Astrocyte (in vitro differentiated cells and primary cell): ENCODE data around the gene LTB4R. TPM values are rescaled to one million over a fixed set of nuclear protein-coding genes. Genes with fewer than 3 reads are reported as not detected.

Source experiments
- DNase-seq: peaks from one replicate; pipeline ENCODE4 v3.0.0-alpha.2; 2010; ENCODE audit warnings: low read depth
- FAIRE-seq: peaks from 2 replicates; lab custom pipeline; 2011; peaks lifted over from hg19 to GRCh38; lab: Jason Lieb, UNC
- H2AFZ ChIP-seq: 2 replicates; pipeline ENCODE4 v1.6.0; 2012; ENCODE audit warnings: low read depth, low read length, inconsistent platforms
- H3K27ac ChIP-seq: 2 replicates; pipeline ENCODE4 v1.5.1; 2011; ENCODE audit warnings: low read depth, low read length, inconsistent platforms
- H3K27me3 ChIP-seq: 2 replicates; pipeline ENCODE4 v1.6.0; 2011; ENCODE audit warnings: low read length, inconsistent platforms; ENCODE audit not compliant: insufficient read depth
- H3K36me3 ChIP-seq: 2 replicates; pipeline ENCODE4 v1.5.1; 2011; ENCODE audit warnings: low read length, inconsistent platforms; ENCODE audit not compliant: insufficient read depth
- H3K4me1 ChIP-seq: 2 replicates; pipeline ENCODE4 v1.5.1; 2011; ENCODE audit warnings: low read length, inconsistent platforms; ENCODE audit not compliant: insufficient read depth
- H3K4me2 ChIP-seq: 2 replicates; pipeline ENCODE4 v1.6.0; 2012; ENCODE audit warnings: low read length, inconsistent platforms
- H3K4me3 ChIP-seq: 2 replicates; pipeline ENCODE4 v1.5.1; 2011; ENCODE audit warnings: low read depth, mild to moderate bottlenecking, low read length, inconsistent platforms; ENCODE audit not compliant: insufficient read depth
- H3K79me2 ChIP-seq: 2 replicates; pipeline ENCODE4 v1.6.0; 2012; ENCODE audit warnings: mild to moderate bottlenecking, low read length, inconsistent platforms; ENCODE audit not compliant: insufficient read depth
- H3K9ac ChIP-seq: 2 replicates; pipeline ENCODE4 v1.6.0; 2012; ENCODE audit warnings: mild to moderate bottlenecking, low read length, inconsistent platforms
- H3K9me3 ChIP-seq: 2 replicates; pipeline ENCODE4 v1.5.1; 2012; ENCODE audit warnings: low read depth, mild to moderate bottlenecking, low read length, inconsistent platforms; ENCODE audit not compliant: insufficient read depth
- H4K20me1 ChIP-seq: 2 replicates; pipeline ENCODE4 v1.6.0; 2012; ENCODE audit warnings: low read length, inconsistent platforms; ENCODE audit not compliant: insufficient read depth
- H3K27ac Mint-ChIP-seq: one replicate; pipeline ENCODE4 v1.8.0; 2021; ENCODE audit warnings: mild to moderate bottlenecking, mixed read lengths; ENCODE audit not compliant: unreplicated experiment
- H3K27me3 Mint-ChIP-seq: one replicate; pipeline ENCODE4 v1.8.0; 2021; ENCODE audit warnings: low read depth, mixed read lengths; ENCODE audit not compliant: unreplicated experiment
- H3K36me3 Mint-ChIP-seq: one replicate; pipeline ENCODE4 v1.8.0; 2021; ENCODE audit warnings: low read depth, mixed read lengths; ENCODE audit not compliant: unreplicated experiment
- H3K4me1 Mint-ChIP-seq: one replicate; pipeline ENCODE4 v1.8.0; 2021; ENCODE audit warnings: low read depth, mixed read lengths; ENCODE audit not compliant: unreplicated experiment
- H3K4me3 Mint-ChIP-seq: one replicate; pipeline ENCODE4 v1.8.0; 2021; ENCODE audit warnings: mild to moderate bottlenecking, moderate library complexity, mixed read lengths; ENCODE audit not compliant: unreplicated experiment
- H3K9me3 Mint-ChIP-seq: one replicate; pipeline ENCODE4 v1.8.0; 2021; ENCODE audit warnings: mild to moderate bottlenecking, mixed read lengths; ENCODE audit not compliant: unreplicated experiment
- CTCF ChIP-seq: IDR thresholded peaks from 2 replicates; pipeline ENCODE4 v1.5.1; 2011; ENCODE audit warnings: low read depth, mild to moderate bottlenecking, inconsistent platforms, low read length, moderate library complexity; ENCODE audit not compliant: insufficient read depth
- EZH2 ChIP-seq: IDR thresholded peaks from 2 replicates; pipeline ENCODE4 v1.6.1; 2012; ENCODE audit warnings: mild to moderate bottlenecking, low read length, inconsistent platforms; ENCODE audit not compliant: insufficient read depth
- total RNA-seq: library from RNA; stranded (reverse); gene quantifications from 2 replicates; pipeline ENCODE4 v1.2.1, GENCODE V29; 2021

LTB4R gene
- total RNA-seq, 1 donor from 2014 or later, result 5.5 TPM

- Mint-ChIP-seq H3K4me3 (no peak overlapping the region), H3K27me3 (no peaks in the 10 kb centered on the region)
- no peak for FAIRE-seq
These were observed 24.3 kb upstream of the LTB4R start for GRCh38 chr14:24286996-24287395.

GRCh38 chr14:24289649-24290280 lies 21.5 kb upstream of the LTB4R start:
- H3K4me2 ChIP-seq, result no peak overlapping the region
- no peak overlapping the region for H2AFZ ChIP-seq
- FAIRE-seq (no peak), DNase-seq (no peak)
- H3K4me1 ChIP-seq, result no peaks in the 10 kb centered on the region
- H3K27me3 ChIP-seq, result no peaks in the 10 kb centered on the region
- Mint-ChIP-seq H3K4me1 (peaks cover 4% of the 10 kb centered on the region), H3K36me3 (peaks cover 3% of the 10 kb centered on the region), H3K27ac (no peak overlapping the region), H3K27me3 (no peaks in the 10 kb centered on the region), H3K4me3 (no peak overlapping the region), H3K9me3 (no peaks in the 10 kb centered on the region)
- no peaks in the 10 kb centered on the region for H3K79me2 ChIP-seq
- TF ChIP-seq CTCF, result no peak
- TF ChIP-seq EZH2, result no peak
- H3K9me3 ChIP-seq, result no peaks in the 10 kb centered on the region
- no peak overlapping the region for H3K9ac ChIP-seq
- no peak overlapping the region for H3K4me3 ChIP-seq
- H3K36me3 ChIP-seq, result peaks cover 7% of the 10 kb centered on the region
- no peak overlapping the region for H3K27ac ChIP-seq
- H4K20me1 ChIP-seq, result no peaks in the 10 kb centered on the region

More at GRCh38 chr14:24286996-24287395, 24.3 kb upstream of the LTB4R start:
- Mint-ChIP-seq H3K27ac (no peak overlapping the region), H3K36me3 (peaks cover 7% of the 10 kb centered on the region), H3K9me3 (no peaks in the 10 kb centered on the region), H3K4me1 (peaks cover 6% of the 10 kb centered on the region)
- Histone ChIP-seq H3K4me2 (no peak overlapping the region), H2AFZ (no peak overlapping the region), H3K27me3 (no peaks in the 10 kb centered on the region), H4K20me1 (no peaks in the 10 kb centered on the region), H3K4me3 (no peak overlapping the region), H3K9ac (no peak overlapping the region), H3K4me1 (no peaks in the 10 kb centered on the region), H3K79me2 (no peaks in the 10 kb centered on the region), H3K27ac (no peak overlapping the region), H3K36me3 (peaks cover 7% of the 10 kb centered on the region), H3K9me3 (no peaks in the 10 kb centered on the region)
- DNase-seq, result no peak
- TF ChIP-seq CTCF (no peak), EZH2 (no peak)

- no peak overlapping the region for H3K4me3 ChIP-seq
- H3K4me3 Mint-ChIP-seq, result peak overlapping the region; percentile 22
- no peak overlapping the region for H2AFZ ChIP-seq
- no peaks in the 10 kb centered on the region for H4K20me1 ChIP-seq
- H3K9me3 Mint-ChIP-seq, result no peaks in the 10 kb centered on the region
- no peaks in the 10 kb centered on the region for H3K4me1 ChIP-seq
- DNase-seq (no peak), FAIRE-seq (no peak)
- TF ChIP-seq CTCF (no peak), EZH2 (no peak)
- H3K27me3 Mint-ChIP-seq, result no peaks in the 10 kb centered on the region
- no peak overlapping the region for H3K4me2 ChIP-seq
- no peaks in the 10 kb centered on the region for H3K79me2 ChIP-seq
- H3K36me3 Mint-ChIP-seq, result peaks cover 2% of the 10 kb centered on the region
- no peaks in the 10 kb centered on the region for H3K27me3 ChIP-seq
- peaks cover 11% of the 10 kb centered on the region for H3K36me3 ChIP-seq
- H3K9me3 ChIP-seq, result no peaks in the 10 kb centered on the region
- H3K27ac ChIP-seq, result no peak overlapping the region
- no peak overlapping the region for H3K9ac ChIP-seq
- H3K27ac Mint-ChIP-seq, result no peak overlapping the region
- no peaks in the 10 kb centered on the region for H3K4me1 Mint-ChIP-seq
These were observed 20.6 kb upstream of the LTB4R start for GRCh38 chr14:24290746-24291145.
